Uterus (tissue), 2 donors: Measurements from ENCODE around the gene MYO1D.

Experiments
- POLR2A ChIP-seq, 2 donors: fragments of 450-650 bp; IDR thresholded peaks; one replicate each; pipeline ENCODE4 v1.6.1; 2016; ENCODE audit warnings: antibody characterized with exemption in 2 of 2, mild to moderate bottlenecking in 1 of 2, moderate library complexity in 1 of 2
- TF ChIP-seq, protein P1 (sequence below), 4 experiments: fragments of 200-600 bp in 2 of 4; fragments of 450-650 bp in 2 of 4; sonication (generic) in 2 of 4; IDR thresholded peaks; one replicate each; pipeline ENCODE4 v1.5.1; 2016 to 2019; ENCODE audit warnings: antibody characterized with exemption in 4 of 4, mild to moderate bottlenecking in 2 of 4, moderate library complexity in 1 of 4

- TF ChIP-seq, protein P1, sequence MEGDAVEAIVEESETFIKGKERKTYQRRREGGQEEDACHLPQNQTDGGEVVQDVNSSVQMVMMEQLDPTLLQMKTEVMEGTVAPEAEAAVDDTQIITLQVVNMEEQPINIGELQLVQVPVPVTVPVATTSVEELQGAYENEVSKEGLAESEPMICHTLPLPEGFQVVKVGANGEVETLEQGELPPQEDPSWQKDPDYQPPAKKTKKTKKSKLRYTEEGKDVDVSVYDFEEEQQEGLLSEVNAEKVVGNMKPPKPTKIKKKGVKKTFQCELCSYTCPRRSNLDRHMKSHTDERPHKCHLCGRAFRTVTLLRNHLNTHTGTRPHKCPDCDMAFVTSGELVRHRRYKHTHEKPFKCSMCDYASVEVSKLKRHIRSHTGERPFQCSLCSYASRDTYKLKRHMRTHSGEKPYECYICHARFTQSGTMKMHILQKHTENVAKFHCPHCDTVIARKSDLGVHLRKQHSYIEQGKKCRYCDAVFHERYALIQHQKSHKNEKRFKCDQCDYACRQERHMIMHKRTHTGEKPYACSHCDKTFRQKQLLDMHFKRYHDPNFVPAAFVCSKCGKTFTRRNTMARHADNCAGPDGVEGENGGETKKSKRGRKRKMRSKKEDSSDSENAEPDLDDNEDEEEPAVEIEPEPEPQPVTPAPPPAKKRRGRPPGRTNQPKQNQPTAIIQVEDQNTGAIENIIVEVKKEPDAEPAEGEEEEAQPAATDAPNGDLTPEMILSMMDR (IDR thresholded peaks at IDR 0.05) = no peak
- no peak for TF ChIP-seq POLR2A (IDR thresholded peaks at IDR 0.05)
Observed at GRCh38 chr17:32567511-32567910, 309.4 kb downstream of the MYO1D start.
